GM18519 (cell line): ENCODE measurements around the gene KAT6B.

Experiments
- ATAC-seq: cut with Tn5 transposase; IDR thresholded peaks from one replicate; pipeline ENCODE4 v1.9.1; 2021; ENCODE audit warnings: mild to moderate bottlenecking, moderate library complexity; ENCODE audit not compliant: unreplicated experiment, low FRiP score

KAT6B gene

DNA sequence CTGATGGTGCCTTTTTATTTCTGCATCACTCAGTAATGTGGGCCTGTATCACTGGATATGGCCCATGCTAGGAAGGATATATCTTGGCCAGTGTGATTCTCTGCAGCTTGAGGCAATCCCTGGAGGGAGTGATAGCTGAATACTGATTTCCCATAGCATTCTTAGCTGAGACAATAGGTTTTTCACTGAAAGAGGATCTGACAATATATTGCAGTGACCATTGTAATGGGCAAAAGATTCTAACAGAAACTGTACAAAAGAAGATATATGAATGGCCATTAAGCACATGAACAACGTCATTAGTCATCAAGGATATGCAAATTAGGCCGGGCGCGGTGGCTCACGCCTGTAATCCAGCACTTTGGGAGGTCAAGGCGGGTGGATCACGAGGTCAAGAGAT is 117.8 kb downstream of the KAT6B start:
- no peak for ATAC-seq

DNA sequence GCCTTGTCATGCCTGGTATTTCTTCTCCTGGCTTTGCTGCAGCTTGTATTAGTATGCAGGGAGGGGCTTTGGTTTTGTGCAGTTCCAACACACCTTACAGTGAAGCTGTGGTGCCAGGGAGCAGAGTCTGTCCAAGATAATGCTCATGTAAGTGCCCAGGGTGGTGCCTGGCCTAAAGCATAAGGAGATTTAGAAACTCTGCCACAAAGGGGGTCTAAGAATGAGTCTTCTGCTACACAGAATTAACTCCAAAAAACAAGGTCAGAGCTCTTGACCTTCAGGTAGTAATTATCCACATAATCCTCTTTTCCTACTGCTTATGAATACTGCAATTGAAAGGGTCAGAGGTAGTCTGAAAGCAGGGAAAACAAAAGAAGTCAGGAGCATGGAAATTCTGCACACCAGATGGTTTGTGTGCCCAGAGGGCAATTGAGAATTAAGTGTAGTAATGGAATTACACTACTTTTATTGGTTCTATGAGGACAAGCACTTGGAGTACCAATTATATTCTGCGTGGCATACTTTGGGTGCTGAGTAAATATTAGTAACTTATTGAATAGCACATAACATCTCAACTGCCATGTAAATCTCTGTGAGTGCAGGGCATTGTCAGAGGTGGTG is 121.5 kb downstream of the KAT6B start:
- ATAC-seq: no peak

DNA sequence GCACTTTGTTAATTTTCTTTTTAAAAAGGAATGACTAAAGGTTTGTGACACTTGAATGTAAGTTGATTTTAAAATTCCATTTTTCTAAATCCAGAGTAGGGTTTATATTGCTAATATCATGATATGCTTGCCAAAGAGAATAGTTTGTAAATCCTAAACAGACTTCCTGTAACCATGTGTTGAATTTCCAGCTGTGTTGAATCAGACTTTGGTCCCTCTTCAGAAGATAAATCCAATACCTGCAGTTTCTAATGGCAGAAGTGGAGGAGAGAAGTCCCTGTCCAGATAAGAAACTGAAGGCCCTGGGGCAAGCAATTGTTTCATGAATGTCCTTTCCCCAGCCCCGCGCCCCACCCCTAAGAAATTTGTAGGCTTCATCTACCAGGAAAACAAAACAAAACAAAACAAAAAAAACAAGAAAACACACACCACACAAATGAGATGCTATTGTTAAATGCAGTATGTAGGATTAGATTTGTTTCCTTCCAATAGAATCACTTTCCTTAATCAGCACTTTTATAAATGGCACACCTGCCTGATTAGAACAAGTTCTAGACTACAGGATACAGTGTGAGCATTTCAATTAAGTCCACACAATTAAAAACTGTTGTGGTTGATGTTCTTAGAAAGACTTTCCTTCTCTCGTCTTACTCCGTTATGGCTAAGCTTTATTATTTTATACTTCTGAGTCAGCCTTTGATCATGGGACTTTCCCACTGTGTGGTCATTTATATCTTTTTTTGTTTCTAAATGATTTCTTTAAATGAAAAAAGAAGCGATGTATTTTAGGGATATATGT is 122.8 kb downstream of the KAT6B start:
- no peak for ATAC-seq

DNA sequence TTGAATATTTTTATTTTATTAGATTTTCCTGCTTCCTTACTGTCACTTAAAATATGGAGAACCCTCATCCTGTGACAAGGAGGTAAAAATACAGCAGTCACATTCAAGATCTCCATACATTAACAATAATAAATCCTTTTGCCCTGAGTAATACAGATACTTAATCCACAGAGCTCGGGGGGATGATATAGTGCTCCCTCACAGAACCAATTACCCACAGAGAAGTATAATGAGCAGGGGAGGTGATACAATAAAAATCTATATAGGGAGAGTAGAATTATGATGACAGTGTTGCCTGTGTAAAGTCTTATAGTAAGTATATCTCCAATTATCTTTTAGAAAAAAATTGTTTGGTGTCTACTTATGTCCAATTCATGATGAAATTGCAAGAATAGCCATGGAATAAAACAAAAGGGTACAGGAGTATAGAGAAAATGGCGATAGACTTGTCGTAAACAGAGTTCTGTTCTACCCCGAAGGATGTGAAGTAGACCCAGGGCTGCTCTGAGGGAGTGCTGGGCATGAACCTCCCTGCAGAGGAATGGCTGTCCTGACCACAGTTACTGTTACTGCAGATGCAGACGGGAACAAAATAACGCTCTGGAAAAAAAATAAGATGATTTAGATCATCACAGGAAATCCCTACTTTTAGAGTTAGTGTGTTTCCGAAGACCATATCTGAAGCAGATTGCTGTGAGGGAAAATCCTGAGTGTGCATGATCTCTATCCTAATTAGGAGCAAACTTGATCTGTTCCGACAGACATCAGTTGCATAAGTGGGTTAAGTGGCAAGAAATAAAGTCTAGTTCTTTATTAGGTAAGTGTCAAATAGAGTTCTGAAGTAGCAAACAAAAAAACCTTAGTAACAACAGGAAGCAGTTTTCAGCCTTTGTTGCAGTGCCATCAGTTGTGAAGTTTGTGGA is 123.7 kb downstream of the KAT6B start:
- ATAC-seq: no peak

DNA sequence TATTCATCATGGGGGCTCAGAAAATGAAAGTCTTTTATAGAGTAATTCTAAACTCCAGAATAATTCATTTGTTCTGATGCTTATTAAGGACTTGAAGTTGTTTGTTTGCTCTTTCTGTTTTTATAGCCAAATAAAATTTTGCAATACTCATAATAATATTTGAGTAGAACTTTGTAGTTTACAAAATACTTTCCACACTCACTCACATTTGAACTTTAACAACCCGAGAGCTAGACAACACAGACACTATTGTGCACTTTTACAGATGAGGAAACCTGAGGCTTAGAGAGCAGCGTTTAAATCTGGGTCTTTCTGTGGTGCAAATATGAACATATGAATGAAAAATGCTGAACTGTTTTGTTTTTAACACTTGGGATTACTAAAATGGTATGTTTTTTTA is 126.8 kb downstream of the KAT6B start:
- ATAC-seq: no peak

DNA sequence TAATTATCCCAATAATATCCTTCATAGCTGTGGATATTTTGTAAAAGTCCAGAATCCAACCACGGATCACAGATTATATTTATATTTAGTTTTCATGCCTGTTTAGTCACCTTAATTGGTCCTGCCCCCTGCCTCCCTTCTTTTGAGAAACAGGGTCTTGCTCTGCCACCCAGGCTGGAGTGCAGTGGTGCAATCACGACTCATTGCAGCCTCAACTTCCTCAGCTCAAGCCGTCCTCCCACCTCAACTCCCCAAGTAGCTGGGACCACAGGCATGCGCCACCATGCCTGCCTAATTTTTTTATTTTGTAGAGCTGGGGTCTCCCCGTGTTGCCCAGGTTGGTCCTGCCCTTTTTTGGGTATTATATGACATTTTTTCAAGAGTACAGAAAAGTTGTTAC is 129.4 kb downstream of the KAT6B start:
- ATAC-seq: no peak

DNA sequence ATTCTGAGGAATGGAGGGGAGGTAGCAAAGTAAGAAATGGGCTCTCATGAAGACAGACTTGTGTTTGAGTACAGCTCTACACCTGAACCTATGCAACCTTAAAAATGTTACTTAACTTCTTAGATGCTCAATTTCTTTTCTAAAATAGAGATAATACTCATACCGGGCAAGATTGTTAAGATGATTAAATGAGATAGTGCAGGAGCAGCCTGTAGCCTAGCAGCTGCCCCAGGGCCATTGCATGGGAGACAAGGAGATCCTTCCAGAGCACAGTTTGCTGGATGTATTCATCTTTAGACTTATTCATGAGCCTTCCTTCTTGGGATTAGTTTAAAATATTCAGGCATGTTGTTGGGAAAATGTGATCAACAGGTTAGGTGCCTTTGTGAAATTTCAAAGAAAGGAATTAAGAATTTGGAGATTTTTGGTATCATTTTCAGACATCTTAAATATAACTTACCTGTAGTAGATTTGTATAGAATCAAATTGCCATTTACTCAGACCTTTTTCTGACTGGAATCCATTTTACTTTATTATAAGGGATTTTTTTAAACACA is 130.2 kb downstream of the KAT6B start:
- ATAC-seq: no peak

DNA sequence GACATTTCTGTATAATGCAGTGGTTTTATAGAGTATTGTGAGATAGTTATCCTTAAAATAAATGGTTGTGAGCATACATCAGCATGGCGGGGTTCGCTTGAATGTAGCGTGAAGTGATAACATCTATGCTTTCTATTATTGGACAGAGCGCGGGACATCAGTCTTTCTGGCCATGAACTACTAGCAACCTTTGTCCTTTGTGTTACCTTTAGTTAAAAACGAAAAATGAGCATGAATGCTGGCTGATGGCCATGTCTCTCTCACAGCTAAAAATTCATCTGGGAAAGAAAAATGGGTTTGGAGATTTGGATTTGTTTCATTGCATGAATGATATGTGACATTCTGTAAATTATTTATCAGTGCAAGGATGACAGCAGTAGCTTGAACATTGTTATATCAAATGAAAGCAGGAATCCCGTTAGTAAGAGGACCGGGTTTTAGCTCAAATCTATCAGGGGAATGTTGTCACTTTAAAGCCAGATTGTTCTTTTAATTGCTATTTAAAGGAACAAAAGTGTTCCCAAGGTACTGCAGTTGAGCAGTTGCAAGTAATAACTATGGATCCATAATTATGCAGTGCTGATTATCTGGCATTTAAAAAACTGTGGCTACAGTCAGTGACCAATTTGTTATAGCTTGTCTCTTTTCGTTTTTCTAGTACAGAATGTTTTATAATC is 131.0 kb downstream of the KAT6B start:
- no peak for ATAC-seq

DNA sequence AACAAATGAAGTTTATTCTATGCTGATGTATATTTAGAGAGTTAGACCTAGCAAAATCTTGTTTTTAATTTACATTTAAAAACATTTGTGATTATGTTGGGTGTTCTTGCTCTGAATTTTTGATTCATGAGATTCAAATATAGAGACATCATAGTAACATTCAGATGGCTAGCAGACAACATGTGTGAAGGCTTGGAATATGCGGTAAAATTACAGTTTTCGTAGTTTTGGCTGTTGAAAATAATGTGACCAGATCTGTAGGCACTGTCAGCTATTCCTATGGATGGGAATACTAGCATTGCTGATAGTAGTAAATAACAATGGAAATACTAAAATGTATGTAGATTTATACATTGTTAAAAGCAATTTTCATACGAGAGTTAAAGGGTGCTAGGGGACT is 131.9 kb downstream of the KAT6B start:
- ATAC-seq: no peak

DNA sequence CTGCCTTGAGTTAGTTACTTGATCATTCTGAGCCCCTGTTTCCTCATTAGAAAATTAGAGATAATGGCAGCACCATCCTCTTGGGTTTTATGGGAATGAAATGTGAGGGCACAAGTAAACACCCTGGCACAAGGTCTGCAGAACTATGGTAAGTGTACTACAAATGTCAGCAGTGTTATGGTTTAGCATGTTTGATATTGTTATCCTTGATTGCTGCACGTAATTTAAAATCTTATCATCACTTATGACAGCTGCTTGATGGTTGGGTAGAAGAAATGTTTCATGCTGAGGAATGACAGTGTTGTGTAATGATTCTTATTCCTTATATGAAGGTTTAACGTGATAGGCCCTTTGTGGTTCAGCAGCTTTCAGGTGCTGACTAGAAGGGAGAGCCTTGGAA is 134.3 kb downstream of the KAT6B start:
- no peak for ATAC-seq

DNA sequence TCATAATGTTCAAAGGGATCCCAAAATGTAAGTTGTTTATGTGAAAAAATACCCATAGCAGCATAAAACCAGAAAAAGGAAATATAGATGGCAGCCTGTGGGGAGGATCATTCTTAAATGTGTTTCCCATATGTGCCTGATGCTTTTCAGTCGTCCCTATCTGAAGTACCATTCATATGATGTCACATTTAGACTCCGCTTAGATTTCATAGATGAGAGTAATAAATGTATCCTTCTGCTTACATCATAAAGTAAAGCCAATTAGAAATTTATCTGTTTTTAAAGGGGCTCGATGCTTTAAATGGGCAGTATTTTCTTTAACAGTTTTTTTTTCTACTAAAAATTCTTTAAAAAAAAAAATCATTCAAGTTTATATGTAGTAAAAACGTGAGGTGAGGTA is 136.1 kb downstream of the KAT6B start:
- no peak for ATAC-seq

DNA sequence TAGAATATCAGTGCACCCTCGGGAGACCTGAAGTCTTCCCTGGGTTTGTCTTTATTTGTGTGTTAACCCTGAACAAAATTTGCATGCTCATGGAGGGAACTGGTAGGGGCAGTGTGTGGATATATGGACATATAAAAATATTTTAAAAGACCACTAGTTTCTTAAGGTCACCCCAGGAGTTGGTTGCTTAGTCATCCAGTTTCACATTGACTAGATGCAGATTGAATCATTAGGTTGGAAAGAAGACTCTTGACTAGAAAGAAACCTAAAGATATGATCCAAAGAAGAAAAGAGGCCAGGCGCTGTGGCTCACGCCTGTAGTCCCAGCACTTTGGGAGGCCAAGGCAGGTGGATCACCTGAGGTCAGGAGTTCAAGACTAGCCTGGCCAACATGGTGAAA is 137.1 kb downstream of the KAT6B start:
- ATAC-seq: no peak

DNA sequence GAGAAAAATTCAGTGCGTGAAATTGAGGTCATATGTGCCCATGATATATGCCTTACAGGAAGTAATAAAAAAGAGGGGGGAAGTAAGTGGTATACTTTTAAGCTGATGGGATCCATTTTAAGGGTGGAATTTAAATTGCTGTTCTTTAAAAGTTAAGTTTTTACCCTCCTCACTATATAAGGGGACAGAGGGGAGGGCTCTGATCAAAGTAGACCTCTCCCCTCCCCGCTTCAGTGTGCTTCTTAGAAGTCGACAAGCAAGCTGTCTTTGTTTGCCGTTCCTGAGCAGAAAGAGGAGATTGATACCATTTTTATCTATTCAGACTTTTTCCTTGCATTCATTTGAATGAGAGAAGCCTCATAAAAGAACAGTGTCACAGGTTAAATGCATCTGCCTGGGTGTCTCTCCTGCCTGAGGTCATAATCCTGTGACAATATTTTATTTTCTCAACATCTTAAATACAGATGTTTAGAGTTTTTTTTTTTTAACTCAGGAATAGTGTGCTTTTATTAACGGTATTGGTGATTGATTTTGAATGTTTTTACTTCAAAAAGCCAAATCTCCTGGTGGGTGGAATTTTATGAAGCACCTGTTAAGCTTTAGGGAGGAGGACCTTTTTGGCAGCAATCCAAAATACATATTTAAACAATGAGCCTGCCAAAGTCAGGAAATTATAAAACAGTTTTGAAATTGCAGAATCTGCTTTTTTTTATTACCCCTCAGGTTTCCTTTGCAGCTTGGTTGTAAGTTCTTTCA is 141.7 kb downstream of the KAT6B start:
- ATAC-seq: no peak

DNA sequence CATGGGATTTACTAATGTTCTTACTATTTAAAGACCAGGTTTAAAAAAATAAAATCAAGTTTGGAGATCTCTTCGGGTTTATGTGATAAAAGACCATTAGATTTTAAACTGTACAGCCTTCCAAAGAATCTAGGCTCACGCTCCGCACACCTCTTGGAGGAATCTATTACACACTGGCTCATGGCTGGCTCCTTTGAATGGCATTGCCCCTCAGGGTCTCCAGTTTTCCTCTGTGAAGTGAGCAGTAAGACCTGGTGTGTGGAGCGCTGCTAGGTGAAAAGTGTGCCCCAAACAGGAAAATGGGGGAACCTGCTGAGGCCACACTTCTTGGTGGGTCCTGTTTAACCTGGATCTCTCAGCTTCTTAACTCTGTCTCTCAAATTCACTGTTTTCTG is 142.3 kb downstream of the KAT6B start:
- ATAC-seq: no peak

DNA sequence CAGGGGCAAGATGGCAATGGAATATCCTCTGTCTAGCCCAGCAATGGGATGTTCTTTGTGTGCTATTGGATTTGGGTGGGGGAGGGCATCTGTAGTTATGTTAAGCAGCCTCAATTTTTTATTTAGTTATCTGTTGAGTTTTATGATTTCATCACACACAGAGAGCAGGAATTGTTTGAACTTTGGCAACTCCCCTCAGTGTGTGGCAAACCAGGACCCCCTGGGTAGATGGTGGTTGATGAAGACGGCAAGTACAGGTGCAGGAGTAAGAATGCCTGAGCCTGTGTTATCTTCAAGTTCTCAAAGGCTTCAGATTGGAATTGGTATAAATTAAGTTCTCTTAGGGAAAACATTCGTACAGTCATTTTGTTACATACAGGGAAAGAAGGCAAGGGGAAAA is 142.7 kb downstream of the KAT6B start:
- ATAC-seq: no peak

DNA sequence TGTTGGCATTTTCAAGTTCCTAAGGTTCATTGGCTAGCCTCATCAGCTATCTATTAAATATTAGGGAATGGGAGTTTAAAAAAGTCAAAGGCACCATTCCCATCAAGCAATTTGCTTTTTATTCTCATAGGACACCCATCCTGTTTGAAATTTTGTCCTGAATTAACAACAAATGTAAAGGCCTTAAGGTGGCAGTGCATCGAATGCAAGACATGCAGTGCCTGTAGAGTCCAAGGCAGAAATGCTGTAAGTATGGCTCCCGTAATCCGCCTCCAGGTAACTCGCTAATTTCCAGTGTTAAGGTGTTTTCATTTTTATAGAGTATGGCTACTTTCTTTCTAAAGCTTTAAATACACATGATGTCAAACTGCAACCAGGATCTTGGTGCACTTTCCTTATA is 143.1 kb downstream of the KAT6B start:
- ATAC-seq: no peak

DNA sequence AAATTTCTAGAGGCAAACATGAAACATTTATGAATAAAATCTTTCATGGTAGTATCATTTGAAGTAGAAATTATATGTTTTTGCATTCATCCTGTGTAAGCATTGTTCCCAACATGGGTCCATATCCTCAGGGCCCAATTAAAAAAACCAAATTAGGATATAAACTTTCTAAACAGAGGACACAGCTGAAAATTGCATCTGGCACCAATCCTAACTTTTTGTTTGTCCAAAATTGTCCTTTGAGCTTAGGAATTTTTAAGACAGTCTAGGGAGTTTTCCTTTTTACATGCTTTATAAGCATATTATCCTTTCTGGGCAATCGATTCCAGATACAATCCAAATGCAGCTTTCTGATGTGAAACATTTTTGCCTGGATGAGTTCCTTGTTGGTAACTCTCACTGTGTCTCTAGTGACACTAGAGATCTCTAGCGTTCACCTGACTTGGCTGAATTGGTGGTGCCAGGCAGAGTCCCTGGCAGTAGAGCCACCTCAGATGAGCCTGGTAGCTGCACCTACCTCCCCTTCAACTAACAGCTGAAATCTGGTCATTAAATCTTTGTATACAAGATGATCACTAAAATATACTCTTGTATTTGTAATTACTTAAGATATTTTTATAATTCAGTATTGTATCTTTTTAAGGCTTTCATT is 147.5 kb downstream of the KAT6B start:
- ATAC-seq: no peak

DNA sequence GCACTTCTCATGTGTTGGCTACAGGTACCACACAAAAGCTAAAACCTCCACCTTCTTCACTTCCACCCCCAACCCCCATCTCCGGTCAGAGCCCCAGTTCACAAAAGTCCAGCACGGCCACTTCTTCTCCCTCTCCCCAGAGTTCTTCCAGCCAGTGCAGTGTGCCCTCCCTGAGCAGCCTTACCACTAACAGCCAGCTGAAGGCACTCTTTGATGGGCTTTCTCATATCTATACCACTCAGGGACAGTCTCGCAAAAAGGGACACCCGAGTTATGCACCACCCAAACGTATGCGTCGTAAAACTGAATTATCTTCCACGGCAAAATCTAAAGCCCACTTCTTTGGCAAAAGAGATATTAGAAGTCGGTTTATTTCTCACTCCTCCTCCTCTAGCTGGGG is 149.4 kb downstream of the KAT6B start:
- ATAC-seq: no peak

DNA sequence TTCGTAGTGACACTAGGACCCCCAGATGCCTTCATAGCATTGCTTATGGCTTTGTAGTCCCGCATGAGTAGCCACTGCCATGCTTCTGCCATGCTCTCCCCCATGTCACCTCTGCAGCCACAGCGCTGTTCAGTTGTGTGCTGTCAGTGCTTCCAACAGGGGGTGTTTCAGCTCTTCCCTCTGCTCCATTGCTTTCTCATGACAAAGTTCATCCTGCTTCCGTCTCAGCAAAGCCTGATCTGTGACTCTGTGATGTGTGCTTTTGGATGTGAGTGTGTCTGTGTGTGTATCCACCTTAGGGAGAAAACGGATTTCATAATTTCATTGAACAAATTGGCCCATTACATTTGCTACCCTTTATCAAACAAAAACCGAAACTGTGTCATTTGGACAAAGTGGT is 150.2 kb downstream of the KAT6B start:
- no peak for ATAC-seq
